ENCODE measurements around the gene ZNF215.

DNA sequence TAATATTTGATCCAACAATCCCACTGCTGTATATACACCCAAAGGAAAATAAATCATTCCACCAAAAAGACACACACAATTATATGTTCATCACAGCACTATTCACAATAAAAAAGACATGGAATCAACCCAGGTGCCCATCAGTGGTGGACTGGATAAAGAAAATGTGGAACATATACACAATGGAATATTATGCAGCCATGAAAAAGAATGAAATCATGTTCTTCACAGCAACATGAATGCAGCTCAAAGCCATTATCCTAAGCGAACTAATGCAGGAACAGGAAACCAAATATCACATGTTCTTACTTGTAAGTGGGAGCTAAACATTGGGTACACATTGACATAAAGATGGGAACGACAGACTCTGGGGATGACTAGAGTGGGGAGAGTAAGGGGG, 6.5 kb upstream of the ZNF215 start:
- TF ChIP-seq, protein P1, sequence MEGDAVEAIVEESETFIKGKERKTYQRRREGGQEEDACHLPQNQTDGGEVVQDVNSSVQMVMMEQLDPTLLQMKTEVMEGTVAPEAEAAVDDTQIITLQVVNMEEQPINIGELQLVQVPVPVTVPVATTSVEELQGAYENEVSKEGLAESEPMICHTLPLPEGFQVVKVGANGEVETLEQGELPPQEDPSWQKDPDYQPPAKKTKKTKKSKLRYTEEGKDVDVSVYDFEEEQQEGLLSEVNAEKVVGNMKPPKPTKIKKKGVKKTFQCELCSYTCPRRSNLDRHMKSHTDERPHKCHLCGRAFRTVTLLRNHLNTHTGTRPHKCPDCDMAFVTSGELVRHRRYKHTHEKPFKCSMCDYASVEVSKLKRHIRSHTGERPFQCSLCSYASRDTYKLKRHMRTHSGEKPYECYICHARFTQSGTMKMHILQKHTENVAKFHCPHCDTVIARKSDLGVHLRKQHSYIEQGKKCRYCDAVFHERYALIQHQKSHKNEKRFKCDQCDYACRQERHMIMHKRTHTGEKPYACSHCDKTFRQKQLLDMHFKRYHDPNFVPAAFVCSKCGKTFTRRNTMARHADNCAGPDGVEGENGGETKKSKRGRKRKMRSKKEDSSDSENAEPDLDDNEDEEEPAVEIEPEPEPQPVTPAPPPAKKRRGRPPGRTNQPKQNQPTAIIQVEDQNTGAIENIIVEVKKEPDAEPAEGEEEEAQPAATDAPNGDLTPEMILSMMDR (IDR thresholded peaks at IDR 0.05) = no peak
- TF ChIP-seq POLR2A (IDR thresholded peaks at IDR 0.05) = no peak
- TF ChIP-seq POLR2AphosphoS5 (IDR thresholded peaks at IDR 0.05) = no peak
- no peak for TF ChIP-seq EP300 (IDR thresholded peaks at IDR 0.05; ENCODE audit: low read depth)
